GM12874 (cell line): ENCODE measurements around the gene EHD4.

ENCODE experiments used
- CTCF ChIP-seq: IDR thresholded peaks from 2 replicates; pipeline ENCODE4 v1.5.1; 2011; ENCODE audit warnings: low read depth, mild to moderate bottlenecking, control low read depth, low read length, moderate library complexity; ENCODE audit not compliant: insufficient read depth

EHD4 gene

GRCh38 chr15:41927536-41927935 is 44.8 kb downstream of the EHD4 start:
- no peak for TF ChIP-seq CTCF

- no peak for TF ChIP-seq CTCF
Measured at GRCh38 chr15:41926185-41927056, 45.9 kb downstream of the EHD4 start.

GRCh38 chr15:41925086-41925608 is 47.2 kb downstream of the EHD4 start:
- TF ChIP-seq CTCF: no peak

DNA sequence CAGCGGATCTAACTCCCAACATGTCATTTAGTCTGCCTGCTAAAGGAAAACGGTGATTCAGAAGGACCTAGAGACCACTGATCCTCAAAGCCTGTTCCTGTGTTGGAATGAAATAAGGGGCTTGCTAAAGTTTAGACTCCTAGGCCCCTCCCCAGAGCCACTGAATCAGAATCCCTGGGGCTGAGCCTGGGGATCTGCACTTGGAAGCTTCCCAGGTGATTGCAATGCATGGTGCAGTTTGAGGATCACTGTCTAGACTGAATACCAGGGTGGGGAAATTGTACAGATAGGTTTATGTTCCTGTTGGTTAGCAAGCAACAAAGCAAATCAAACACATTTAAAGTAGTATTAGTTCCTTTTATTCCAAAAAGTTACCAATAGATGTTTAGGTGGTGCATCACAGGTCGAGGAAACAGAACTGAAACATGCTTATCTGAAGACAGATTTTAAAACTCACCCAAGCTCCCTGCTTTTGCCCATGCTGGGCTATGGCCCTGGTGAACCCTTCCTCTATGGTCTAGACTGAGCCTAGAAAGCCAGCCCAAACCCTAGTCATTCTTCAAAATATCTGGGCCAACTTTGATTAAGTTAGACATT is 48.9 kb downstream of the EHD4 start:
- TF ChIP-seq CTCF: no peak

- no peak for TF ChIP-seq CTCF
Measured at GRCh38 chr15:41922353-41922752, 50.0 kb downstream of the EHD4 start.

GRCh38 chr15:41921639-41922038 is 50.7 kb downstream of the EHD4 start:
- TF ChIP-seq CTCF: no peak

- no peak for TF ChIP-seq CTCF
Measured at GRCh38 chr15:41921167-41921566, 51.2 kb downstream of the EHD4 start.
